Natural killer cell treated with Interleukin-12 subunit alpha and Interleukin-12 subunit beta and Interleukin-15 and Interleukin-18, amount 100 ng/mL, for 72 hours (primary cell): ENCODE measurements around the gene KCNA5. TPM values are rescaled to one million over a fixed set of nuclear protein-coding genes. Genes with fewer than 3 reads are reported as not detected.

ENCODE experiments used
- ATAC-seq, 2 donors: fragments of 150-1000 bp; cut with Tn5 transposase in 1 of 2; sonication (Bioruptor Pico), chemical (Tn5 transposase) in 1 of 2; 2 replicates each; pipeline ENCODE4 v1.10.0; 2021
- DNase-seq: peaks from one replicate; pipeline ENCODE4 v3.0.0; 2022; ENCODE audit warnings: low spot score
- H3K27ac Mint-ChIP-seq, 2 donors: 1 replicate in 1 of 2; 2 replicates in 1 of 2; pipeline ENCODE4 v1.8.0; 2022; ENCODE audit warnings: mixed read lengths in 2 of 2, mild to moderate bottlenecking in 1 of 2, moderate library complexity in 1 of 2
- H3K27me3 Mint-ChIP-seq, 2 donors: 1 replicate in 1 of 2; 2 replicates in 1 of 2; pipeline ENCODE4 v1.8.0; 2022; ENCODE audit warnings: mixed read lengths in 2 of 2
- H3K36me3 Mint-ChIP-seq: one replicate; pipeline ENCODE4 v1.8.0; 2022; ENCODE audit warnings: mixed read lengths
- H3K4me1 Mint-ChIP-seq, 2 donors: 1 replicate in 1 of 2; 2 replicates in 1 of 2; pipeline ENCODE4 v1.8.0; 2022; ENCODE audit warnings: low read depth in 2 of 2, mixed read lengths in 2 of 2, mild to moderate bottlenecking in 1 of 2
- H3K4me3 Mint-ChIP-seq: one replicate; pipeline ENCODE4 v1.8.0; 2022; ENCODE audit warnings: mixed read lengths
- H3K9me3 Mint-ChIP-seq: 2 replicates; pipeline ENCODE4 v1.8.0; 2022; ENCODE audit warnings: mixed read lengths
- total RNA-seq, 2 donors: library from RNA; stranded (reverse); gene quantifications; one replicate each; pipeline ENCODE4 v1.2.3, GENCODE V29; 2022

Gene KCNA5
- not detected for total RNA-seq

GRCh38 chr12:5043589-5044419 is at the start of gene KCNA5:
TSS of gene KCNA5 (plus strand) at chr12:5043879. CDS start at chr12:5044148, 269 bp downstream.
- H3K4me1 Mint-ChIP-seq = no peaks in the 10 kb centered on the region
- ATAC-seq = no peak
- H3K36me3 Mint-ChIP-seq = no peaks in the 10 kb centered on the region
- no peaks in the 10 kb centered on the region for H3K9me3 Mint-ChIP-seq
- DNase-seq = no peak
- peaks cover 30 to 37% of the 10 kb centered on the region in 2 donors for H3K27me3 Mint-ChIP-seq
- no peak within 1 kb of the TSS for H3K27ac Mint-ChIP-seq
- no peak within 1 kb of the TSS for H3K4me3 Mint-ChIP-seq

- H3K27me3 Mint-ChIP-seq = peaks cover 29 to 46% of the 10 kb centered on the region in 2 donors
- H3K27ac Mint-ChIP-seq = no peak overlapping the region
- no peaks in the 10 kb centered on the region for H3K9me3 Mint-ChIP-seq
- H3K4me1 Mint-ChIP-seq = no peaks in the 10 kb centered on the region
- H3K4me3 Mint-ChIP-seq = no peak overlapping the region
- no peak for DNase-seq
- H3K36me3 Mint-ChIP-seq = no peaks in the 10 kb centered on the region
- ATAC-seq = no peak
These were observed 49.1 kb upstream of the KCNA5 start for GRCh38 chr12:4994622-4995021.

GRCh38 chr12:4996714-4997113 is 47.0 kb upstream of the KCNA5 start:
- Mint-ChIP-seq H3K4me1 (no peaks in the 10 kb centered on the region), H3K27me3 (peaks cover 25 to 39% of the 10 kb centered on the region in 2 donors), H3K9me3 (no peaks in the 10 kb centered on the region), H3K27ac (no peak overlapping the region), H3K4me3 (no peak overlapping the region), H3K36me3 (no peaks in the 10 kb centered on the region)
- no peak for ATAC-seq
- DNase-seq = no peak

- Mint-ChIP-seq H3K27ac (no peak overlapping the region), H3K36me3 (no peaks in the 10 kb centered on the region), H3K27me3 (peaks cover 20 to 29% of the 10 kb centered on the region in 2 donors), H3K4me3 (no peak overlapping the region), H3K4me1 (no peaks in the 10 kb centered on the region), H3K9me3 (no peaks in the 10 kb centered on the region)
- no peak for DNase-seq
- no peak for ATAC-seq
These were observed 45.7 kb upstream of the KCNA5 start for GRCh38 chr12:4997939-4998338.

- DNase-seq = no peak
- Mint-ChIP-seq H3K9me3 (no peaks in the 10 kb centered on the region), H3K4me3 (no peak overlapping the region), H3K36me3 (no peaks in the 10 kb centered on the region), H3K27me3 (peaks cover 22 to 31% of the 10 kb centered on the region in 2 donors), H3K27ac (no peak overlapping the region), H3K4me1 (no peaks in the 10 kb centered on the region)
- ATAC-seq = no peak
These were observed 43.5 kb upstream of the KCNA5 start for GRCh38 chr12:5000204-5000603.

- DNase-seq (no peak), ATAC-seq (no peak)
- Mint-ChIP-seq H3K27ac (no peak overlapping the region), H3K27me3 (peaks cover 19 to 30% of the 10 kb centered on the region in 2 donors), H3K9me3 (no peaks in the 10 kb centered on the region), H3K4me1 (no peaks in the 10 kb centered on the region), H3K36me3 (no peaks in the 10 kb centered on the region), H3K4me3 (no peak overlapping the region)
These were observed 42.9 kb upstream of the KCNA5 start for GRCh38 chr12:5000658-5001385.

GRCh38 chr12:5003025-5003666 is 40.5 kb upstream of the KCNA5 start:
- Mint-ChIP-seq H3K4me1 (no peaks in the 10 kb centered on the region), H3K4me3 (no peak overlapping the region), H3K9me3 (no peaks in the 10 kb centered on the region), H3K27me3 (peaks cover 15 to 17% of the 10 kb centered on the region in 2 donors), H3K27ac (no peak overlapping the region), H3K36me3 (no peaks in the 10 kb centered on the region)
- peak; percentile 61 to 62 for ATAC-seq
- DNase-seq = no peak

- H3K9me3 Mint-ChIP-seq = no peaks in the 10 kb centered on the region
- ATAC-seq (no peak), DNase-seq (no peak)
- no peak overlapping the region for H3K4me3 Mint-ChIP-seq
- no peak overlapping the region for H3K27ac Mint-ChIP-seq
- H3K4me1 Mint-ChIP-seq = no peaks in the 10 kb centered on the region
- peaks cover 11 to 13% of the 10 kb centered on the region in 2 donors for H3K27me3 Mint-ChIP-seq
- H3K36me3 Mint-ChIP-seq = no peaks in the 10 kb centered on the region
These were observed 35.0 kb upstream of the KCNA5 start for GRCh38 chr12:5008661-5009060.

GRCh38 chr12:5010151-5010550 is 33.5 kb upstream of the KCNA5 start:
- H3K27ac Mint-ChIP-seq = no peak overlapping the region
- no peaks in the 10 kb centered on the region for H3K9me3 Mint-ChIP-seq
- no peak for ATAC-seq
- no peak overlapping the region for H3K4me3 Mint-ChIP-seq
- H3K4me1 Mint-ChIP-seq = no peaks in the 10 kb centered on the region
- no peaks in the 10 kb centered on the region for H3K36me3 Mint-ChIP-seq
- no peak for DNase-seq
- H3K27me3 Mint-ChIP-seq = peaks cover 17% of the 10 kb centered on the region in 2 donors

- no peak overlapping the region for H3K4me3 Mint-ChIP-seq
- H3K36me3 Mint-ChIP-seq = no peaks in the 10 kb centered on the region
- DNase-seq = no peak
- H3K9me3 Mint-ChIP-seq = no peaks in the 10 kb centered on the region
- H3K27ac Mint-ChIP-seq = no peak overlapping the region
- no peaks in the 10 kb centered on the region for H3K4me1 Mint-ChIP-seq
- ATAC-seq = no peak
- H3K27me3 Mint-ChIP-seq = peaks cover 13 to 16% of the 10 kb centered on the region in 2 donors
These were observed 31.3 kb upstream of the KCNA5 start for GRCh38 chr12:5012337-5012736.

- H3K36me3 Mint-ChIP-seq = no peaks in the 10 kb centered on the region
- H3K27me3 Mint-ChIP-seq = peaks cover 13 to 16% of the 10 kb centered on the region in 2 donors
- no peaks in the 10 kb centered on the region for H3K9me3 Mint-ChIP-seq
- no peaks in the 10 kb centered on the region for H3K4me1 Mint-ChIP-seq
- H3K27ac Mint-ChIP-seq = no peak overlapping the region
- no peak overlapping the region for H3K4me3 Mint-ChIP-seq
- ATAC-seq = no peak
- no peak for DNase-seq
These were observed 30.4 kb upstream of the KCNA5 start for GRCh38 chr12:5013266-5013730.

GRCh38 chr12:5014269-5014668 is 29.4 kb upstream of the KCNA5 start:
- no peak overlapping the region for H3K4me3 Mint-ChIP-seq
- no peak for ATAC-seq

GRCh38 chr12:5015711-5016492 is 27.8 kb upstream of the KCNA5 start:
- H3K4me3 Mint-ChIP-seq = no peak overlapping the region
- no peak overlapping the region for H3K27ac Mint-ChIP-seq
- H3K36me3 Mint-ChIP-seq = no peaks in the 10 kb centered on the region
- H3K4me1 Mint-ChIP-seq = no peaks in the 10 kb centered on the region
- H3K27me3 Mint-ChIP-seq = peaks cover 8 to 14% of the 10 kb centered on the region in 2 donors
- DNase-seq (no peak), ATAC-seq (no peak)
- H3K9me3 Mint-ChIP-seq = no peaks in the 10 kb centered on the region

More at GRCh38 chr12:5014269-5014668, 29.4 kb upstream of the KCNA5 start:
- Mint-ChIP-seq H3K27ac (no peak overlapping the region), H3K9me3 (no peaks in the 10 kb centered on the region), H3K27me3 (peaks cover 8 to 16% of the 10 kb centered on the region in 2 donors), H3K36me3 (no peaks in the 10 kb centered on the region), H3K4me1 (no peaks in the 10 kb centered on the region)
- DNase-seq = no peak
